Endothelial cell of umbilical vein (primary cell): Measurements from ENCODE around the gene AGFG1. TPM values are rescaled to one million over a fixed set of nuclear protein-coding genes. Genes with fewer than 3 reads are reported as not detected.

Source experiments
- BruUV-seq: library from RNA; stranded (reverse); fragments of 400-500 nt; replicated peaks from 2 replicates; lab custom pipeline; 2021; lab: Mats Ljungman, UMichigan
- CTCF ChIA-PET: fragments of 300-600, 350-600 bp; sonication (Branson Sonifier 250); formaldehyde crosslinking; loops from one replicate; lab custom pipeline; 2021; ENCODE audit warnings: antibody characterized with exemption, inconsistent platforms; lab: Charles Lee
- POLR2A ChIA-PET: fragments of 300-600, 350-600 bp; sonication (Branson Sonifier 250); formaldehyde crosslinking; loops from one replicate; lab custom pipeline; 2021; ENCODE audit warnings: antibody characterized with exemption, inconsistent platforms; lab: Charles Lee
- DNase-seq: peaks from one replicate; pipeline ENCODE4 v3.0.0-alpha.2; 2011; ENCODE audit warnings: low read depth, low spot score
- FAIRE-seq: peaks from 2 replicates; lab custom pipeline; 2011; peaks lifted over from hg19 to GRCh38; lab: Jason Lieb, UNC
- H2AFZ ChIP-seq: 2 replicates; pipeline ENCODE4 v1.6.0; 2012; ENCODE audit warnings: low read depth, low read length, control low read depth, inconsistent platforms
- H3K27ac ChIP-seq: 2 replicates; pipeline ENCODE4 v1.5.1; 2011; ENCODE audit warnings: low read depth, mild to moderate bottlenecking, control low read depth, low read length, moderate library complexity; ENCODE audit not compliant: insufficient read depth
- H3K27me3 ChIP-seq, 2 experiments: 2 replicates each; pipeline versions ENCODE4 v1.6.0 to v1.6.1; 2011; ENCODE audit warnings: low read length in 2 of 2, mixed read lengths in 1 of 2; ENCODE audit not compliant: control insufficient read depth in 2 of 2, insufficient read depth in 2 of 2
- H3K36me3 ChIP-seq, 2 experiments: 2 replicates in 1 of 2; 3 replicates in 1 of 2; pipeline ENCODE4 v1.5.1; 2011; ENCODE audit warnings: low read length in 2 of 2, mild to moderate bottlenecking in 1 of 2, moderate library complexity in 1 of 2; ENCODE audit not compliant: control insufficient read depth in 2 of 2, insufficient read depth in 2 of 2; ENCODE audit errors: extremely low read depth in 1 of 2
- H3K4me1 ChIP-seq: 3 replicates; pipeline ENCODE4 v1.5.1; 2011; ENCODE audit warnings: mild to moderate bottlenecking, low read length; ENCODE audit not compliant: control insufficient read depth, insufficient read depth; ENCODE audit errors: extremely low read depth
- H3K4me2 ChIP-seq: 2 replicates; pipeline ENCODE4 v1.6.1; 2011; ENCODE audit warnings: low read length, control low read depth, mixed read lengths; ENCODE audit not compliant: insufficient read depth
- H3K4me3 ChIP-seq, 3 experiments: fragments of 200-600 bp in 1 of 3; sonication (generic), shearing (Covaris generic) in 1 of 3; replicated peaks in 1 of 3; 2 replicates each; pipeline ENCODE4 v1.5.1; 2011 to 2016; ENCODE audit warnings: control low read depth in 3 of 3, low read length in 3 of 3, mild to moderate bottlenecking in 2 of 3, inconsistent platforms in 1 of 3, low read depth in 1 of 3, moderate library complexity in 1 of 3; ENCODE audit not compliant: insufficient read depth in 1 of 3
- H3K79me2 ChIP-seq: 2 replicates; pipeline ENCODE4 v1.6.0; 2012; ENCODE audit warnings: low read length, inconsistent platforms; ENCODE audit not compliant: control insufficient read depth, insufficient read depth
- H3K9ac ChIP-seq: replicated peaks from 2 replicates; pipeline ENCODE3; 2011; ENCODE audit warnings: low read length, control low read depth; ENCODE audit not compliant: insufficient read depth; ENCODE audit errors: extremely low read depth
- H3K9me1 ChIP-seq: replicated peaks from 3 replicates; pipeline ENCODE4 v1.6.0; 2011; ENCODE audit warnings: mild to moderate bottlenecking, low read length; ENCODE audit not compliant: control insufficient read depth, insufficient read depth; ENCODE audit errors: extremely low read depth
- H3K9me3 ChIP-seq: replicated peaks from 2 replicates; pipeline ENCODE4 v1.5.1; 2012; ENCODE audit warnings: low read length, inconsistent platforms; ENCODE audit not compliant: control insufficient read depth, insufficient read depth
- H4K20me1 ChIP-seq: replicated peaks from 2 replicates; pipeline ENCODE3; 2011; ENCODE audit warnings: mild to moderate bottlenecking, low read length; ENCODE audit not compliant: control insufficient read depth, insufficient read depth; ENCODE audit errors: extremely low read depth
- CTCF ChIP-seq, 2 donors: IDR thresholded peaks; 1 replicate in 1 of 2; 2 replicates in 1 of 2; pipeline ENCODE4 v1.5.1; 2011; ENCODE audit warnings: low read length in 2 of 2, mild to moderate bottlenecking in 2 of 2, moderate library complexity in 2 of 2, control low read depth in 1 of 2, inconsistent platforms in 1 of 2, low read depth in 1 of 2; ENCODE audit not compliant: insufficient read depth in 1 of 2; ENCODE audit errors: extremely low read depth in 1 of 2
- EZH2 ChIP-seq: IDR thresholded peaks from 2 replicates; pipeline ENCODE4 v1.6.1; 2012; ENCODE audit warnings: borderline replicate concordance, low read depth, mild to moderate bottlenecking, moderate library complexity, low read length, inconsistent platforms; ENCODE audit not compliant: severe bottlenecking
- FOS ChIP-seq: IDR thresholded peaks from 2 replicates; pipeline ENCODE4 v1.6.1; 2011; ENCODE audit warnings: mild to moderate bottlenecking, low read length, moderate library complexity, borderline replicate concordance; ENCODE audit not compliant: insufficient read depth
- GATA2 ChIP-seq: IDR thresholded peaks from 2 replicates; pipeline ENCODE4 v1.7.0; 2011; ENCODE audit warnings: low read depth, mild to moderate bottlenecking, moderate library complexity, mixed read lengths, low read length; ENCODE audit not compliant: insufficient read length, insufficient read depth
- JUN ChIP-seq: IDR thresholded peaks from 2 replicates; pipeline ENCODE4 v1.6.1; 2011; ENCODE audit warnings: borderline replicate concordance, low read depth; ENCODE audit not compliant: insufficient read length, insufficient read depth
- MYC ChIP-seq: IDR thresholded peaks from one replicate; pipeline ENCODE4 v1.6.1; 2011; ENCODE audit warnings: mild to moderate bottlenecking, low read depth, low read length
- POLR2A ChIP-seq: IDR thresholded peaks from 2 replicates; pipeline ENCODE4 v1.6.1; 2012; ENCODE audit warnings: low read depth, mild to moderate bottlenecking, control low read depth, low read length
- POLR2AphosphoS5 ChIP-seq: IDR thresholded peaks from 2 replicates; pipeline ENCODE4 v1.6.1; 2012; ENCODE audit warnings: low read depth, mild to moderate bottlenecking, control low read depth, low read length, moderate library complexity; ENCODE audit not compliant: insufficient read depth
- dilution Hi-C: fragments of 300-500 bp; cut with MboI; formaldehyde crosslinking; loops from one replicate; pipeline ENCODE4 v1.15.0; 2019; ENCODE audit warnings: low sequenced_read_pairs; ENCODE audit not compliant: extremely low pct_ligation_motif_present
- intact Hi-C: fragments of 100-400 bp; cut with micrococcal nuclease; formaldehyde crosslinking; loops from one replicate; pipeline ENCODE4 v1.10.0; 2022
- polyA plus RNA-seq, 4 experiments: library from polyadenylated mRNA; depleted of rRNA in 3 of 4; stranded (reverse) in 3 of 4; unstranded in 1 of 4; fragments of >200 nt; gene quantifications; 2 replicates each; pipeline versions ENCODE4 v1.2.1 to v1.2.3, GENCODE V29; 2011 to 2012; ENCODE audit warnings: missing spikeins in 1 of 4
- total RNA-seq: library from RNA; stranded (reverse); gene quantifications from 2 replicates; pipeline ENCODE4 v1.2.3, GENCODE V29; 2021
- TF ChIP-seq, protein P1 (sequence below): IDR thresholded peaks from 2 replicates; pipeline ENCODE4 v1.6.1; 2011; ENCODE audit not compliant: insufficient read depth, insufficient read length

AGFG1 gene
- total and polyA plus RNA-seq, 2 donors (not counting 3 experiments of a cell fraction or from before 2014, with no cell fraction given), result 87.9 to 106 TPM

DNA sequence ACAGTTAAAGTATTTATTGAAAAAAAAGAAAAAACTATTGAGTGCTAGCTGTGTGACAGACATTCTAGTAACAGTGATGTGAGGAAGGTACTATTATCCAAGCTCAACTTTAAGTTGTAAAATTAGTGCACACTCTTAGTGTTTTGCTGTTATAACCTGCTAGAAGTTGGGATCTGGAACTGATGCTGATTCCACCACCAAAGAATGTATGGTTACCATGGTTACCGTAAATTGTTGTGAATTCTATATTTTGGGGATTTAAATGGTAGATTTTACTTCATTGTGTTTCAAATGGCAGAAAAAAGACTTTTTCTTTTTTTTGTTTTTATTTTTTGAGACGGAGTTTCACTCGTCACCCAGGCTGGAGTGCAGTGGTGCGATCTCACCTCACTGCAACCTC lies 5.3 kb downstream of the AGFG1 start:
- FAIRE-seq, result no peak
- no peaks in the 10 kb centered on the region for H3K9me1 ChIP-seq
- DNase-seq, result no peak
- peaks cover 99% of the 10 kb centered on the region for H3K79me2 ChIP-seq
- intact Hi-C loops (no loop called here), dilution Hi-C loops (no loop called here)
- H3K4me1 ChIP-seq, result peaks cover 15% of the 10 kb centered on the region
- BruUV-seq, result no TSS peak
- no peak overlapping the region for H3K4me2 ChIP-seq
- TF ChIP-seq GATA2 (no peak), JUN (no peak), EZH2 (no peak), POLR2A (no peak), POLR2AphosphoS5 (no peak), MYC (no peak), CTCF (IDR thresholded peaks at IDR 0.05; ENCODE audit: extremely low read depth in 1 of 2, insufficient read depth in 1 of 2, low read depth in 1 of 2, low read length in 2 of 2) (no peak), FOS (no peak)
- TF ChIP-seq, protein P1, sequence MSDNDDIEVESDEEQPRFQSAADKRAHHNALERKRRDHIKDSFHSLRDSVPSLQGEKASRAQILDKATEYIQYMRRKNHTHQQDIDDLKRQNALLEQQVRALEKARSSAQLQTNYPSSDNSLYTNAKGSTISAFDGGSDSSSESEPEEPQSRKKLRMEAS, result no peak
- H3K4me3 ChIP-seq, result no peak overlapping the region
- H3K9ac ChIP-seq, result no peak overlapping the region
- peaks cover 0 to 3% of the 10 kb centered on the region in 2 experiments for H3K36me3 ChIP-seq
- H2AFZ ChIP-seq, result no peak overlapping the region
- H3K27me3 ChIP-seq, result no peaks in the 10 kb centered on the region
- POLR2A ChIA-PET, result no interaction called here
- H3K27ac ChIP-seq, result no peak overlapping the region
- H4K20me1 ChIP-seq, result peaks cover 30% of the 10 kb centered on the region
- no peaks in the 10 kb centered on the region for H3K9me3 ChIP-seq
- CTCF ChIA-PET, result interaction anchor here (1.2 kb wide), 1 partner anchor 21 kb away, joined by 4 read pairs; no protein-coding TSS in a partner anchor
